OCI-LY3 (cell line): Measurements from ENCODE around the gene AMOTL1.

Source experiments
- CTCF ChIP-seq: fragments of 200-600, 300-600 bp; sonication (generic); IDR thresholded peaks from 2 replicates; pipeline ENCODE4 v1.5.1; 2014; ENCODE audit warnings: antibody characterized with exemption, low read length, low read depth
- EZH2phosphoT487 ChIP-seq: fragments of 200-600 bp; shearing (Covaris generic); IDR thresholded peaks from 2 replicates; pipeline ENCODE4 v1.6.1; 2018; ENCODE audit warnings: antibody characterized with exemption, mixed run types, low read depth

- TF ChIP-seq CTCF (no peak), EZH2phosphoT487 (no peak)
Observed at GRCh38 chr11:94728541-94728940, 39.6 kb upstream of the AMOTL1 start.
